ENCODE measurements around the gene DHRS7B.
A peak's percentile ranks its signal among the peaks of the same experiment; 100 is the strongest.
"Not testable (repeated sequence)": the region's sequence is repeated elsewhere in the genome, so short reads cannot be mapped to it uniquely, and the experiment has no call there.

DHRS7B gene

GRCh38 chr17:21126645-21127508 is at the start of gene DHRS7B:
Gene DHRS7B (plus strand): TSS chr17:21126964. CDS start chr17:21126972, 8 bp downstream.
- DNase-seq: peak; percentile 85

GRCh38 chr17:21077281-21077680 is 49.5 kb upstream of the DHRS7B start:
- DNase-seq: no peak

DNA sequence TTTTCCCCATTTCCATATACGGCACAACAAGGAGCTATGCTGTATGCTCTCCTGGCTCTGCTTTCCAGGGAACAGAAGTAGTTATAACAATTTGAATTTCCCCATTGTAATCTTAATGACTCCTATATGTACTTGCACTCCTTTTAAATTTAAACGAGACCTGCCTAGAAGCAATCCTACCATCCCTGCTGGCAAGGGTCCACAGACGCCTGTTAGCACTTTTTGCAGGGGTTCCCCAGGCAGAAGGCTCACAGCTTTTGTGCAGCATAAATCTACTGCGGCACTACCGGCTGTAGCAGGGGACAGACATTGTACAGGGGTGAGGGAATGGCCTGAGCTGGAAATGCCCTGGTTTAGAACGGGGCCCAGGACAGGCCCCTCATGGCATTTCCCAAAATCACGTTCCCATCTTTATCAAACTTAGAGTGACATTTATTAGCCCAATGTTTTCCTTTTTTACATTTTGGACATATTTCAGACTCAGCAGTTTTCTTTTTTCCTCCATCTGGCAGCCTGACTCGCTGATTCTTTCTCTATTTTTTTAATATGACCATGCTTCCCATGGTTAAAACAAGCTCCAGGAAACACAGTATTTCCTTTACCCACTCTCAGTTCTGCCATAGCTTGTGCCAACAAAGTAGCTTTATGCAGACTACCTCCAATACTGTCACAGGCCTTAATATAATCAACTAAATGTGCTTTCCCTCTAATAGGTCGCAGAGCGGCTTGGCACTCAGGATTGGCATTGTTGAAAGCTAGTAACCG is 48.6 kb upstream of the DHRS7B start:
- DNase-seq: no peak

- DNase-seq: no peak
Observed at GRCh38 chr17:21079196-21079595, 47.6 kb upstream of the DHRS7B start.

GRCh38 chr17:21082001-21082436 is 44.7 kb upstream of the DHRS7B start:
- no peak for DNase-seq

DNA sequence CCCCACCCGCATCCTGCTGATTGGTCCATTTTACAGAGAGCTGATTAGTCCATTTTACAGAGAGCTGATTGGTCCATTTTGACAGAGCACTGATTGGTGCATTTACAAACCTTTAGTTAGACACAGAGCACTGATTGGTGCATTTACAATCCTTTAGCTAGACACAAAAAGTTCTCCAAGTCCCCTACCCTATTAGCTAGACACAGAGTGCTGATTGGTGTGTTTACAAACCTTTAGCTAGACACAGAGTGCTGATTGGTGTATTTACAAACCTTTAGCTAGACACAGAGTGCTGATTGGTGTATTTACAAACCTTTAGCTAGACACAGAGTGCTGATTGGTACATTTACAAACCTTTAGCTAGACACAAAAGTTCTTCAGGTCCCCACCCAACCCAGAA is 41.5 kb upstream of the DHRS7B start:
- DNase-seq: not testable (repeated sequence)

- DNase-seq: no peak
Observed at GRCh38 chr17:21085707-21086106, 41.1 kb upstream of the DHRS7B start.

DNA sequence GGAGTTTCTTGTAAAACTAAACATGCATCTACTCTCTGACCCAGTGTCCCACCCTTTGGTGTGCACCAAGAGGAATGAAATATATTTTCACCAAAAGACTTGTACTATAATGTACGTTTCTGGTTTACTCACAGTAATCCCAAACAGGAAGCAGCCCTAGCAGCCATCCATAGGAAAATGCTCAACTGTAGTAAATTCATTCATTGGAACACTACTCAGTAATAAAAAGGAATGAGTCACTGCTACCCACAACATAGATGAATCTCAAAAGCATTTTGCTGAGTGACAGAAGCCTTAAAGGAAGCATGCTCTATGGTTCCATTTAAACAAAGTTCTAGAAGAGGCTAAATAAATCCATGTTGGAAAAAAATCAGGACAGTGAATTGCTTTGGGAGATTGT is 37.6 kb upstream of the DHRS7B start:
- no peak for DNase-seq

- no peak for DNase-seq
Observed at GRCh38 chr17:21089933-21090901, 36.5 kb upstream of the DHRS7B start.

- no peak for DNase-seq
Observed at GRCh38 chr17:21090902-21091618, 35.7 kb upstream of the DHRS7B start.

- no peak for DNase-seq
Observed at GRCh38 chr17:21094298-21094704, 32.5 kb upstream of the DHRS7B start.

DNA sequence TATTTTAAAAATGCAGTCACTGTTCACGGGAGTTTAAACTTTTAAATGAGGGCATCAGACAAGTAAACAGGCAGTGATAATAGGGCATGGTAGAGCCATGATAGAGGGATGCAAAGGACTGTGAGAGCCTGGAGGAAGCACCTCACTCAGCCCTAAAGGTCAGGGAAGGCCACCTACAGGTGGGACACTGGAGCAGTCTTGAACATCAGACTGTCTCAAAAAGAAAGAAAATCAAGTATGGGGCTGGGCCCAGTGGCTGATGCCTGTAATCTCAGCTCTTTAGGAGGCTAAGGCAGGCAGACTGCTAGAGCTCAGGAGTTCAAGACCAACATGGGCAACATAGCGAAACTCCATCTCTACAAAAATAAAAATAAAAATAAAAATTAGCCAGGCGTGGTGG is 31.0 kb upstream of the DHRS7B start:
- DNase-seq: no peak

GRCh38 chr17:21096874-21097273 is 29.9 kb upstream of the DHRS7B start:
- no peak for DNase-seq

DNA sequence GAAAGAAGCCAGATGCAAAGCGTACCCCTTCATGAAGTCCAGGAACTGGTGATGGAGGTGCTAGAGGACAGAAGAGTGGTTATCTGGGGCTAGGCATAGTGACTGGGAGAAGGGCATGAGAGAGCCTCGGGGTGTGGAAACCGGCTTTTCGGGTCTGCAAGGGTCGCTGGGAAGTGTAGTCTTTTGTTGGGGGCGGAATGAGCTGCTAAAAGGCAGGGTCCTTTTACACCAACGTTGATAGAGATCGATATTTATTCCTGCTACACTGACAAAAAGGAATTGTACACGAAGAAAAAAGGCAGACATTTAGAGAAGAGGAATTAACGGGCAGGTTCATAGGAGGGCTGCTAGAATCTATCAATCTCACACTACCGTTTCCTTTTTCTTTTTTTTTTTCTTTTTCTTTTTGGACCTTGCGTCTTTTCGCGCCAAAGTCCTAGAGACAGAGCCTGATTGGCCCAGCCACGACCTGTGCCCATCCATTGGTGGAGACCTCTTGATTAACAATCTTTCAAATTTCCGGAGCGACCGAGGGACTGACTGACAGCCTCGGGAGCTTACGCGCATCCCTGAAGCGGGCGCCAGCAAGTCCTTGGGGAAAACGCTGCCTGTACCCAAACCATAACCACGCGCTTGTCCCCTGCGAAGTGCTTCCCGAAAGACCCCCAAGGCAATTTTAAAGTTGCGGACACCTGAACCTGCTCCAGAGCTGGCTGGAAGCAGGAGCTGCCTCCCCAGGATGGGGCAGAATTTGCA is 27.7 kb upstream of the DHRS7B start:
- peak; percentile 89 for DNase-seq

DNA sequence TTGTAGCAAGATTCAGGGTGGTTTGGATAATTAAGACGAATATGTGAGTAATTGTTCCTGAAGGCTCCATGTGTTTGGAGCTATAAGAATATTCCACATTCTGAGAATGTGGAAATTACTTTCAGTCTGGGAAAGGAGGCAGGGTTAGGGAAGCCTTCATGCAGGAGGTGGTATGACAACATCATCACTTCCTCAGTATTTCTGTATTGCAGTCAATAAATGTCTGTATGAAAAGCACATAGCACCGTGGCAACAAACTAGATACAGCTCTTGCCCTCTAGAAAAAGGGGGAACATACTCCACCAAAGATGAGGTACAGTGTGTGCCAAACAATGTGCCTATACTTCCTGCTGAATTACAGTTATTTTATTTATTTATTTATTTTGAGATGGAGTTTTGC is 26.1 kb upstream of the DHRS7B start:
- no peak for DNase-seq

DNA sequence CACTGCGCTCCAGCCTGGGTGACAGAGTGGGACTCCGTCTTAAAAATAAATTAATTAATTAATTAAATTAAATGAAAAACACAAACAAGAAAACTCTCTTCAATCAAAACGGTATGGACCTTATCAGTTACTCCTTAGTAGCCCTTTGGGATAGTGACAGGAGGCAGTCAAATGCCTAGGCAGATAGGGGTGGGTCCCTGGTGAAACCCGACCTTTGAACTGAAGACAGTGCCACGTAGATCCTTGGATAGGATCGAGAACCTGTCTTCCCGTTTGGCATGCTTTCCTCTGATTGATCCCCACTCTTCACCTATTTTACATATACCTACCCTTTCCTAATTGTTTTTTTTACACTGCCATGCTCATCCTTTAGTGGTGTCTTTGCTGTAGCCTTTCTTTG is 22.2 kb upstream of the DHRS7B start:
- no peak for DNase-seq

GRCh38 chr17:21105064-21105894 is 21.5 kb upstream of the DHRS7B start:
- no peak for DNase-seq

DNA sequence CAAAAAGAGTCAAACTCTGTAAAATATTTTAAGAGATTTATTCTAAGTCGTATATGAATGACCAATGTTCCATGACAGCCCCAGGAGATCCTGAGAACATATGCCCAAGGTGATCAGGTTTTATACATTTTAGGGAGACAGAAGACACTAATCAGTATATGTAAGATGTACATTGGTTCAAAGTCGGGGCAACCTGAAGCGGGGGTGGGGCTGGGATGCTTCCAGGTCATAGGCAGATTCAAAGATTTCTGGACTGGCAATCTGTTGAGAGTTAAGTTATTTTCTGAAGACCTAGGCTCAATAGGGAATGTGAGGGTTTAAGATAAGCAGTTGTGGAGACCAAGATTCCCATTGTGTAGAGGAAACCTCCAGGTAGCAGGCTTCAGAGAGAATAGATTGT is 20.4 kb upstream of the DHRS7B start:
- DNase-seq: no peak

DNA sequence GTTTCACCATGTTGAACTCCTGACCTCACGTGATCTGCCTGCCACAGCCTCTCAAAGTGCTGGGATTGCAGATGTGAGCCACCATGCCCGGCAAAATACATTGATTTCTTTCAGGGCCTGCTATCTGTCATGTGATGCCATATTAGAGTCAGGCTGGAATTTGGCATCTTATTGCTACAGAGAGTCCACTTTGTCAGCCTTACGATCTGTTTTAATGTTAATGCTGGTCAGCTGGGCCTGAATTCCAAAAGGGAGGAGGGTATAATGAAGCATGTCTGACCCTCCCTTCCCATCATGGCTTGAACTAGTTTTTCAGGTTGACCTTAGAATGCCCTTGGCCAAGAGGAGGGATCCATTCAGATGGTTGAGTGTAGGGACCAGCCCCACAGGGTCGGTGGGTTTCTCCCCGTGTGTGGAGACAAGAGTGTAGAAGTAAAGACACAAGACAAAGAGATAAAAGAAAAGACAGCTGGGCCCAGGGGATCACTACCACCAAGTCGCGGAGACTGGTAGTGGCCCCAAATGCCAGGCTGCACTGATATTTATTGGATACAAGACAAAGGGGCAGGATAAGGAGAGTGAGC is 19.6 kb upstream of the DHRS7B start:
- not testable (repeated sequence) for DNase-seq

- DNase-seq: no peak
Observed at GRCh38 chr17:21108651-21109050, 18.1 kb upstream of the DHRS7B start.

All from NCI-H1436 treated with DMSO at 0.1 percent for 48 hours (cell line).